CD1c-positive myeloid dendritic cell (primary cell): ENCODE data around the gene SYCP2.

Source experiments
- DNase-seq: peaks from one replicate; pipeline ENCODE4 v3.0.0-alpha.2; 2016; ENCODE audit errors: extremely low spot score

The SYCP2 gene

GRCh38 chr20:59823030-59823423 is 110.4 kb downstream of the SYCP2 start:
- no peak for DNase-seq

DNA sequence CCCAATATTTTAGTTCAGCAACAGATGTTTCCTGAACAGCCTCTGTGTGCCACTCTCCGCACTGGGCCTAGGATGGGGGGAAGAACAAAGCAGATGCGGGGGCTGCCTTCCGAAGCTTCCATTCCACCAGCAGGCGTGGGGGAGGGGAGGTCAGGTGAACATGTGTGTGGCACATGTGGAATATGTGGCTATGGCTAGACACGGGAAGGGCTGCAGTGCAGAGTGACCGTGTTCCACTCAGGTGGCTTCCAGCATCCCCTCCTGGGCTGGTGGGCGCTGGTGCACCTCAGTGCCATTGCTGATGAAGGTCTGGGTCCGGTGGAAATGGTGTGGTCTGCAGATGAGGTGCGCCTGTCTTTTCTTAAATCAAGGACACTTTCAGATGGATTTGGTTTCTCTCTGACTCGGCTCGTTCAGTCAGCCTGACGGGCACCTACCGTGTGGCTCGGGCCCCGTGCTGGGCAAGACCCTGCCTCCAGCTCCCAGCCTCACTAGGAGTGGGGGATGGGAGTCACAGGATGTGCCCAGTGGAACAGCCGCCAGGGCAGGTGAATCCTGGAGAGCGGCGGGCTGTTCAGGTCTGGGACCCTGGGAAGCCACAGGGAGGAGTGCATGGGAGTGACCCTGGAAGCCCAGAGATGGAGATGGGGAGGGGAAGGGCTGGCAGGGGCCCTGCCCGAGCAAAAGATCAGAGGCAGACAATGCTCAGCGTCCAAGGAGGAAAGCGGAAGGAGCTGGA is 111.0 kb downstream of the SYCP2 start:
- no peak for DNase-seq

DNA sequence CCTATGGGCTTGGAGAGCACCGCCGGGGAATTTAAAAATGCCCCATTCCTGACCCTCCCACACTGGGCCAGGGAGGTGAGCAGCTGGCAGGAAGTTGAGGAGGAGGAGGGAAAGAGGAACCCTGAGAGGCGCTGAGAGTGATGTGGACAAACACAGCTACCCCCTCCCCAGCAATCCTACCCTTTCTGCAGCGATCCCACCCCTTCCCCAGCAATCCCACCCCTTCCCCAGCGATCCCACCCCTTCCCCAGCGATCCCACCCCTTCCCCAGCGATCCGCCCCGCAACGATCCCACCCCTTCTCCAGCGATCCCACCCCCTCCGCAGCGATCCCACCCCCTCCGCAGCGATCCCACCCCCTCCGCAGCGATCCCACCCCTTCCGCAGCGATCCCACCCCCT is 111.6 kb downstream of the SYCP2 start:
- DNase-seq = no peak

- no peak for DNase-seq
These were observed 112.2 kb downstream of the SYCP2 start for GRCh38 chr20:59821201-59821600.

- DNase-seq = no peak
These were observed 113.0 kb downstream of the SYCP2 start for GRCh38 chr20:59820204-59821041.

DNA sequence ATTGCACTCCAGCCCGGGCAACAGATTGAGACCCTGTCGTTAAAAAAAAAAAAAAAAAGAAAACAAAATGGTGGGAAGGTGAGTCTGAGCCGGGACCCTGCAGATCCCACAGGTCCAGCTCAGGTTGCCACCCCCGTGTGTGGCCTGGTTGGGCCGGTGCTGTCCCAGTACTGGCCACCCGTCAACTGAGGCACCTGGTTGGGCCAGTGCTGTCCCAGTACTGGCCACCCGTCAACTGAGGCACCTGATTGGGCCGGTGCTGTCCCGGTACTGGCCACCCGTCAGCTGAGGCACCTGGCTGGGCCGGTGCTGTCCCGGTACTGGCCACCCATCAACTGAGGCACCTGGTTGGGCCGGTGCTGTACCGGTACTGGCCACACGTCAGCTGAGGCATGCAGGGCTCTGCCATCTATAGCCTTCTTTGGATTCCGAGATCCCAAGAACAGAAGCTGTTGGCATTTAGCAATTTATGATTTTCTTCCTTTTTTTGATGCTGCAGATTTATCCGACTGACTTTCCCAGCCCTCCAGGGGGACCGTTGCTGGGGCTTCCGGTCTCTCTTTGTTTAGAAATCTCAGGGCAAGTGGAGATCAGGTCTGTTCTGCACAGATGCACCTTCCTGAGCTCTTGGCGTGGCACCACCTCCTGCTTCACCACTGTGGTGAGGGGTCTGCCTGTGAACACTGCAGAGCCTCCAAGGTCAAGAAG is 113.8 kb downstream of the SYCP2 start:
- no peak for DNase-seq

GRCh38 chr20:59818911-59819310 is 114.5 kb downstream of the SYCP2 start:
- no peak for DNase-seq

- DNase-seq = no peak
These were observed 115.4 kb downstream of the SYCP2 start for GRCh38 chr20:59817846-59818615.

DNA sequence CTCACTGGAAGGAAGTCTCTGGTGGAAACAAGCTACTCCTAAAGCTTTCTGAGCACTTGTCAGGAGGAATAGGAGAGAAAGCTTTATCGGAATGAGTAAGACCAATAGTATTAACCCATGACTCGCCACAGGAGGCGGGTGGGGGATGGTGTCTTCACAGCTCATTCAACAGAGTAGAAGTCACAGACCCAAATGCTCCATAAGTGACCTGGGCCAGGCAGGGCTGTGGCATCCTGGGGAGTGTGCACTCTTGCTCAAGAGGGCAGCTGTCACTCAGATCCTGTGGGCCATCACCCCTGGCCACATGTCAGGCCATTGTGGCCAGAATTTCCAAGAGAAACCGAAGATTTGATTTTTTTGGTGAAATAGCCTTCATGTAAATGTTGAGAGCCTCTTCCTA is 116.0 kb downstream of the SYCP2 start:
- no peak for DNase-seq

DNA sequence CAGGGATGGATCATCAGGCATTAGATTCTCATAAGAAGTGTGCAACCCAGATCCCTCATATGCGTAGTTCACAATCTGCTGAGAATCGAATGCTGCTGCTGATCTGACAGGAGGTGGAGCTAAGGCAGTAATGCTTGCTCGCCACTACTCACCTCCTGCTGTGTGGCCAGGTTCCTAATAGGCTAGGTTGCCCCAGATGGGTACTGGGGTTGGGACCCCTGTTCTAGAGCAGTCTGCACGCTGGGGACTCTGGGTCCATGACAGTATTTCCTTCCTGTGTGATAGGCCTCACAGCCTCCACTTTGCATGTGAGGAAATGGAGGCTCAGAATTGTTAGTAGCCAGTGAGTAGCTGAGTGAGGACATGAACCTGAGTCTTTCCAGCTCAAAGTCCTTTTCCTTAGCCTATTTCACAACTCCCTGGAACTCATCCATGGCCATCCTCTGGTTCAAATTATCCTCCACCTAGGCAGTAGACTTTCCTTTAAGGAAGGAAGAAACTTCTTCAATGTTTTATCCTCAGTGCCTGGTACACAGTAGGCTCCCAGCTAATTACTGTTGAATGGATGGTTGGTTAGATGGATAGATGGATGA is 117.2 kb downstream of the SYCP2 start:
- no peak for DNase-seq

DNA sequence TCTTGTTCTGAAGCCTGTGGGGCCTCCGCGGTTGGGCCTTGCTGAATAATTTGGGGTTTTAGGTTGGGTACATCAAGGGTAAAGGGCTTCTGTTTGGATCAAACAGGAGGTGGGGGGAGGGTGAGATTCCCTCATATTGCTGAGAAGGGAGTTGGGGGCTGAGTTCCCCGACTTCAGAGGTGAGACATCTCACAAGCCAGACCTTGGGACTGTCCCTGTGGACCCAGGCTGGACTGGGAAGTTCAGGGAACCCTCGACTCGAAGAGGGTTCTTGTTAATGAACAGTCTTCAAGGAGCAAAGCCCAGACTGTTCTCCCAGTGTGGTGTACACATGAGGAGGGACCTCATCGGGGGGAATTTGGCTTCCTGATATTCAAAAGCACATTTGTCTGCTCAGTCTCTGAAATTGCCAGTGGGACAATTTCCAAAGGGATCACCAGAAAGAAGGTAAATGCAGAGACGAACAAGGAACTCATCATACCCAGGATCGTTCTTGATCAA is 118.5 kb downstream of the SYCP2 start:
- no peak for DNase-seq

DNA sequence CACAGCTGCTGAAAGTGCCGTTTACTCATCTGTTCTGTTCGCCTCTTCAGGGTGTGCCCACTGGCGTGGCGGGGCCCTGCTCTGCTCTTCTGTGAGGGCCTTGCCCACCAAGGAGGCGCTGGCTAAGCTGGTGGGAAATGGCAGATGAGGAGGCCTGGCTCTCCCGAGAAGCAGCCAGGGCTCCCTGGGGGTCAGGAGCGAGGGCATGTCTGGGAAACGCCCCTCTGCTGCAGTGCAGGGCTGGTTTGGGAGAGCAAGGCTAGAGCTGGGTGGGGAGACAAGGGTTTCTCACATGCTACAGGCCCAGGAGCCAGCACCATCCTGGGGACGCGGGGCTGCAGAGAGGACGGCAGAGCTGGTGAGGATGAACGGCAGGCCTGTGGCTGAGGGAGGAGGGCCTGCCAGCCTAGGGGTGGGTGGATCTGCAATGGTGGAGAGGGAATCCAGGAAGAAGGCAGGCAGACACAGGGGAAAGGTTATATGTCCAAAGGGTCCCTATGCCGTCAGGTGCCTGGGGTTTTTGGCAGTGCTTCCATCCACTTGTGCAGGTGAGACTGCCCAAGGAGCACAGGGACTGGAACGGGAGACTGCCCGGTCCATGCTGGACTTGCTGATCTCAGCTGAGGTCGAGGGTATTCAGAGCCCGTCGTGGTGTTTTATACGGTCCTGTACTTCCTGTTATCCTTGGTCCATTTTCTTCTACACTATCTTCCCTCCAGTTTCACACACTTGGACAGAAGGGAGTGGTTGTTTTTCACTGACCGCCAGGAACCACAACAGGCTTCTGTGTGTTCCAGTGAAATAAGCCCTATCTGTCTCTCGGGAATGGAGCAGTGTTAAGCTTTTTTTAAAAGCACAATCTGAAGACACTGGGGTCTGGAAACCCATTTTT is 119.2 kb downstream of the SYCP2 start:
- no peak for DNase-seq
